Ascending aorta (tissue), 2 donors: ENCODE data around the gene OSTN. TPM values are rescaled to one million over a fixed set of nuclear protein-coding genes. Genes with fewer than 3 reads are reported as not detected.

ENCODE experiments used
- DNase-seq, 2 donors: peaks; one replicate each; pipeline ENCODE4 v3.0.0-alpha.2; 2019; ENCODE audit warnings: low spot score in 2 of 2
- H3K27ac ChIP-seq, 2 donors: fragments of 200-600 bp; sonication (generic); one replicate each; pipeline ENCODE4 v1.5.1; 2016 to 2017; ENCODE audit warnings: mild to moderate bottlenecking in 1 of 2
- H3K27me3 ChIP-seq: fragments of 200-600 bp; sonication (generic); one replicate; pipeline ENCODE4 v1.5.1; 2017
- H3K36me3 ChIP-seq, 2 donors: fragments of 200-600 bp; sonication (generic); one replicate each; pipeline ENCODE4 v1.5.1; 2016
- H3K4me1 ChIP-seq, 2 donors: fragments of 200-600 bp; sonication (generic); one replicate each; pipeline ENCODE4 v1.5.1; 2016 to 2017; ENCODE audit warnings: mild to moderate bottlenecking in 1 of 2
- H3K4me3 ChIP-seq, 2 donors: fragments of 200-600 bp; sonication (generic); one replicate each; pipeline ENCODE4 v1.5.1; 2016 to 2017; ENCODE audit warnings: mild to moderate bottlenecking in 1 of 2
- H3K9me3 ChIP-seq, 2 donors: fragments of 200-600 bp; sonication (generic); one replicate each; pipeline ENCODE4 v1.5.1; 2016
- CTCF ChIP-seq, 3 experiments: fragments of 200-600 bp in 2 of 3; fragments of 450-650 bp in 1 of 3; sonication (generic) in 2 of 3; IDR thresholded peaks; one replicate each; pipeline ENCODE4 v1.5.1; 2016 to 2019; ENCODE audit warnings: antibody characterized with exemption in 3 of 3, mild to moderate bottlenecking in 1 of 3, moderate library complexity in 1 of 3
- intact Hi-C: fragments of 100-400 bp; cut with DNase I; formaldehyde crosslinking; loops from one replicate; pipeline ENCODE4 v1.15.1; 2023
- total RNA-seq: library from RNA; depleted of rRNA; stranded (reverse); fragments of >200 nt; gene quantifications from one replicate; pipeline ENCODE4 v1.1.0, GENCODE V29; 2016

The OSTN gene
- total RNA-seq, 1 donor from 2014 or later: not detected

DNA sequence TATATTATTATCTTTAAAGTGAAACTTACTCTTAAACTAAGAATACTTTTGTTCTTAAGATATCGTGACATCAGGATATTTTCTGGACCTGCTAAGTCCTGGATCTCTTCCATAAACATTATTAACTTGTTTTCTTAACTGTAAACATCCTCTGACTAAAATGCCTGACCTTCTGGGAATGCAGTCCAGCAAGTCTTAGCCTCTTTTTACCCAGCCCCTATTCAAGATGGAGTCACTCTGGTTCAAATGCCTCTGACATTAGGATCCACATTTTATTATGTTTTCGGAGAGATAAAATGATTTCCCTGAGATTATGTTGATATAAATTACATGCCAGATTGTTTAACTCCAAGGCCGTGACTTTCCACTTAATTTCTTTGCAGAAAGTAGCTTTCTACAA, 37.6 kb downstream of the OSTN start:
- Histone ChIP-seq H3K27ac (no peak overlapping the region), H3K27me3 (no peaks in the 10 kb centered on the region), H3K4me3 (no peak overlapping the region), H3K36me3 (no peaks in the 10 kb centered on the region), H3K9me3 (no peaks in the 10 kb centered on the region), H3K4me1 (no peaks in the 10 kb centered on the region)
- DNase-seq: no peak
- no peak for TF ChIP-seq CTCF (IDR thresholded peaks at IDR 0.05)
- intact Hi-C loops: no loop called here

DNA sequence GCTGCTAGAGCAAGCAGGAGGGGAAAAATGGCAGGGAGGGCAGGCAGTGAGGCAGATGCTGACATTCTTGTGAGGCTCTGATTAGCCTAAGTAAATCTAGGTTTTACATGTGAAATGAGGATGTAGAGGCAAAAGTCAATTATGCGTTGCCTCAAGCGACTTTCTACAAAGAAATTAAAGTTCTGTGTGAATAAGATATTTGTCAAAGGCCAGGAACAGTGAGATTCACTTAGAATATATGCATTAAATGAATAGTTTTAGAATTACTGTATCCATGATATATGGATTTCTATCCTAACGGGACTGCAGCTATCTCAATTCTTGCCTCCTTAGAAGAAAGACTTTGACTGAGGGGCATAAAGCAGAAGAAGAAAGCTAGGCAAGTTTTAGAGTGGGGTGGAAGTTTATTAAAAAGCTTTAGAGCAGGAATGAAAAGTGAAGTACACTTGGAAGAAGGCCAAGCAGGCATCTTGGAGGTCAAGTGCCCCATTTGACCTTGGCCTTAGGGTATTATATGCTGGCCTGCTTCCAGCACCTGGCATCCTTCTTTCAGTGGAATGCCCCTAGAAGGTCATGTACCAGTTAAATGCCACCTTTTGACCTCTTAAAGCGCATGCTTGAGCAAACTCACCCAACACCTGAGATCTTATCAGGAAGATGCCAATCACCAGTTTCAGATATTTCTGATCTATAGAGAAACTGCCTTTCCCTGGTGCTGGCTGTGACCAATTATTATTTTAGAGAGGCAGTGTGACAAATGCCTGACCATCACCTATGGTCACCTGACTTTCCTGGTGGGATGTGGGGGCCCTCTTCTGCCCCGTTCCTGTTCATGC, 38.2 kb downstream of the OSTN start:
- no peak for DNase-seq
- Histone ChIP-seq H3K4me3 (no peak overlapping the region), H3K36me3 (no peaks in the 10 kb centered on the region), H3K9me3 (no peaks in the 10 kb centered on the region), H3K4me1 (no peaks in the 10 kb centered on the region), H3K27ac (no peak overlapping the region), H3K27me3 (no peaks in the 10 kb centered on the region)
- no peak for TF ChIP-seq CTCF (IDR thresholded peaks at IDR 0.05)
- intact Hi-C loops: no loop called here

- intact Hi-C loops: no loop called here
- Histone ChIP-seq H3K9me3 (no peaks in the 10 kb centered on the region), H3K27me3 (no peaks in the 10 kb centered on the region), H3K27ac (no peak overlapping the region), H3K36me3 (no peaks in the 10 kb centered on the region), H3K4me1 (no peaks in the 10 kb centered on the region), H3K4me3 (no peak overlapping the region)
- no peak for TF ChIP-seq CTCF (IDR thresholded peaks at IDR 0.05)
- DNase-seq: no peak
These were observed 39.3 kb downstream of the OSTN start for GRCh38 chr3:191238321-191238817.

DNA sequence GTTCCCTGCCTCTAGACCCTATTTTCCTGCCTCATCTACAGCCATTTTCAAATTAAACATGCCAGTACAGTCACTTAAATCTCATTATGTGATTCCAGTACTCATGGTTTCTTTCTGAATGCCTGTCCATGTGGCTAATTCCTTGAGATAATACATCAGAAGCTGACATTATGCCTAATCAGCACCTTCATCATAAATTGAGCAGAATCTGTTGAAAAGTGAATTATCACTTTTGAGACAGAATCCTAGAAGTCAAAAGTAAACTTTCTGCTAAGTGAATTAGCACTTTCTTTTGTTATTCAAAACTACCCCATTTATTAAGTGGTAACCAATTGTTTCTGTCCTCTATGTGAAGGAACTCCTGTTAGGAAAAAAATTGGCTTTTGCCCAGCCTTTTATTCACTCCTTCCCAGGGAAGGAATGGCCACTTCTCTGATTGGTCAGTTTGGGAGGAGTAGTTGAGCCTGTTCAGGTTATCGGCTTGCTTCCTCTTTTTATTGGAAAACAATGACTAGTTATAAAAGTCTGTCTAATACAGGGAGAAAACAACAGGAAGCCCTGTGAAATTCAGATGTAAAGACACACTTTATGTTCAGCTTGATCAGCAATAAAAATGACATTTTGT, 40.5 kb downstream of the OSTN start:
- intact Hi-C loops: no loop called here
- no peak for TF ChIP-seq CTCF (IDR thresholded peaks at IDR 0.05)

GRCh38 chr3:191240486-191240885, 41.4 kb downstream of the OSTN start:
- no peak for TF ChIP-seq CTCF (IDR thresholded peaks at IDR 0.05)
- Histone ChIP-seq H3K36me3 (no peaks in the 10 kb centered on the region), H3K4me1 (no peaks in the 10 kb centered on the region), H3K4me3 (no peak overlapping the region), H3K9me3 (no peaks in the 10 kb centered on the region), H3K27ac (no peak overlapping the region), H3K27me3 (no peaks in the 10 kb centered on the region)
- no peak for DNase-seq
- intact Hi-C loops: no loop called here

More for the DNA sequence above, 40.5 kb downstream of the OSTN start:
- H3K4me3 ChIP-seq: no peak overlapping the region
- no peak for DNase-seq
- no peak overlapping the region for H3K27ac ChIP-seq
- no peaks in the 10 kb centered on the region for H3K27me3 ChIP-seq
- no peaks in the 10 kb centered on the region for H3K4me1 ChIP-seq
- H3K36me3 ChIP-seq: no peaks in the 10 kb centered on the region
- H3K9me3 ChIP-seq: no peaks in the 10 kb centered on the region
